HTR-8/SVneo (cell line): ENCODE results near the gene ERGIC1.

Experiments used
- DNase-seq: peaks from one replicate; pipeline ENCODE4 v3.0.0; 2011; ENCODE audit warnings: low spot score, mixed read lengths; ENCODE audit not compliant: insufficient read length
- FAIRE-seq: peaks from 2 replicates; lab custom pipeline; 2011; peaks lifted over from hg19 to GRCh38; lab: Jason Lieb, UNC

ERGIC1 gene

GRCh38 chr5:172874647-172875504 is 40.8 kb downstream of the ERGIC1 start:
- DNase-seq (no peak), FAIRE-seq (no peak)

GRCh38 chr5:172875505-172876279 is 41.6 kb downstream of the ERGIC1 start:
- FAIRE-seq (no peak), DNase-seq (no peak)

DNA sequence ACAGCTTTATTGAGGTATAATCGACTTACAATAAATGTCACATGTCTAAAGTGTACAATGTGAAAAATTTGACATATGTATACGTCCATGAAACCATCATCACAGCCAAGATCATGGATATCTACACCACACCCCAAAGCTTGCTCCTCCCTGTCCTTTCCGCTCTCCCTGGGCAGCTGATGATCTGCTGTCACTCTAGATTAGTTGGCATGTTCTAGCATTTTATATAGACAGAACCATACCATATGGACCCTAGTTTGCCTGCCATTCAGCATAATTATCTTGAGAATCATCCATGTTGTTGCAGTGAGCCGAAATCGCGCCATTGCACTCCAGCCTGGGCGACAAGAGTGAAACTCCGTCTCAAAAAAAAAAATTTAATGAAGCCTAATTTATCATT is 42.5 kb downstream of the ERGIC1 start:
- FAIRE-seq (no peak), DNase-seq (no peak)

- DNase-seq (no peak), FAIRE-seq (no peak)
Observed at GRCh38 chr5:172877466-172878260, 43.6 kb downstream of the ERGIC1 start.

- DNase-seq, result no peak
- no peak for FAIRE-seq
Observed at GRCh38 chr5:172878585-172878932, 44.5 kb downstream of the ERGIC1 start.

GRCh38 chr5:172878933-172879752 is 45.1 kb downstream of the ERGIC1 start:
- FAIRE-seq, result no peak
- no peak for DNase-seq

DNA sequence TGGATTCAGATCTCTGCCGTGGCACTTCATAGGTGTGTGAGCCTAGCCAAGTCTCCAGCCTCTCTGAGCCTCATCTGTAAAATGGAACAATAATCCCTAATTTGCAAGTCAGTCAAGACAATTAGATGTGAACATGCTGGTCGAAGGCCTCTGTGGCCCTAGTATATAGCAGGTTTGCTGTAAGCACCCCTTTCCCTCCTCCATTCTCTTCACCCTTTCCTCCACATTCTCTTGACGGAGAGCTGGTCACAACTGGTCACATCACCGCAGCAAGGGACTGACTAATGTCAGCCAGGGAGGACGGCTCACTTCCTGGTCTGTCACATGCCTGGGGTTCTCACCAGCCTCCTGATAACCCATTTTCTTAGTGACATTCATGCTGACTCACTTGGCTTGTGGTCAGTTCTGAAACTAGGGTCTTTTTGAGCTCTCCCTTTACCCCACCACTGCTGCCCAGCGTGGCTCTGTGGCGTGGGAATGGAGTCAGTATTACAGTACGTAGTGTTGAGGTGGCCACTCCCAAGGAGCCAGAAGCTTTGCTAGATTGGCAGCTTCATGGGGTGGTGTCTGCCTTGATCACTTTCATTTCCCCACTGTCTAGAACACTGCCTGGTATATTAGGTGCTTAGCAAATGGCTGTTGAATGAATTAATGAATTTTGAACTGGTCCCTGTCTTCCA is 47.8 kb downstream of the ERGIC1 start:
- FAIRE-seq (no peak), DNase-seq (no peak)

GRCh38 chr5:172883066-172883465 is 49.0 kb downstream of the ERGIC1 start:
- FAIRE-seq (no peak), DNase-seq (no peak)

DNA sequence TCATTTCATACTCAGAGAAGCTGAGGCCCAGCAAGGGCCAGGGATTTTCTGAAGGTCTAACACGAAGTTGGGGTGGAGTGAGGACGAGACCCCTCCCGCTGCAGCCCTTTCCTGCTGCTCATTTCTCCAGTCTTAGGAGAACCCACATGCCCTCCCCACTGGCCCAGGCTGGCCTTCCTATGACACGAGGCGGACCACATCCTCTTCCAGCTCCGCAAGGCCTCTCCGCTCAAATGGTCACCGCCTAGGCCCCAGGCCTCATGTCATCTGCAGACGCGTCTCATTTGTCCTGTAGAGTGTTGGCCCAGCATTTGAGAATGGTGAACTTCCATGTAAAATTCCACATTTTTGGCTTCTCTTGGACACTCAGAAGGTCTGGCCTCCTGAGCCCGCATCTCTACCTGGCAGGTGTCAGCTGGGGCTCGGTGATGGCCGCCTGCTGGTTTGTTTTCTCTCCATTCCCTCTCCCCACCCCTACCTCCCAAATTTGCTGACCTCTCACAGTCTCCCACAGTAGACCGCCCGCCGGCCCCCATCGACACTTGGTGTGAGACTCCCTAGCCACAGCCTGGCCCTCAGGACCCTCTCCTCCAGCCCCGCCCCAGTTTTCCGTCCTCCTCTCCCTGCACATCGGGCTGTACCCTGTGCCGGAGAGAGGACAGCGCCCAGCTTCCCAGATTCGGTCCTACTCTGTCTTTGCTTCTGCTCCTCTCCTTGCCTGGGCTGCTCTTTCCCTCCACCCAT is 51.7 kb downstream of the ERGIC1 start:
- DNase-seq (no peak), FAIRE-seq (no peak)

- FAIRE-seq (no peak), DNase-seq (no peak)
Observed at GRCh38 chr5:172886476-172886875, 52.4 kb downstream of the ERGIC1 start.

GRCh38 chr5:172886974-172887501 is 53.0 kb downstream of the ERGIC1 start:
- no peak for FAIRE-seq
- no peak for DNase-seq

DNA sequence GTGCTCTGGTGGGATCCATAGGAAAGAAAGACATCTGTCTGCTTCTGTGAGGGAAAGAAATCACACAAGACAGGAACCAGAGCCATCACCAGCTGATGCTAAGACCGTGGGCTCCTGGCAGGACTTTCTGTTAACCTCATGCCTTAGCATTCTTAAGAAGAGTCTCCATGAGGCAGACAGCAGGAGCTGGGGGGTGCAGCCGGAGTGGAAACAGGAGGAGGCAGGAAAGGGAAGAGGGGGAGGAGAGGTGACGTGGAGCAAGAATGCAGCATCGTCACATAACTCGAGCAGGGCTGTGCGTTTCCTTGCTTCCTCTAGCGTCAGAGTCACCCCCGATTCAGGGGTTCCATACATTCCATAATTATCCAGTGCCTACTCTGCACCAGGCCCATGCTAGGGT is 53.6 kb downstream of the ERGIC1 start:
- no peak for DNase-seq
- FAIRE-seq, result no peak

GRCh38 chr5:172890659-172891058 is 56.6 kb downstream of the ERGIC1 start:
- DNase-seq (no peak), FAIRE-seq (no peak)

DNA sequence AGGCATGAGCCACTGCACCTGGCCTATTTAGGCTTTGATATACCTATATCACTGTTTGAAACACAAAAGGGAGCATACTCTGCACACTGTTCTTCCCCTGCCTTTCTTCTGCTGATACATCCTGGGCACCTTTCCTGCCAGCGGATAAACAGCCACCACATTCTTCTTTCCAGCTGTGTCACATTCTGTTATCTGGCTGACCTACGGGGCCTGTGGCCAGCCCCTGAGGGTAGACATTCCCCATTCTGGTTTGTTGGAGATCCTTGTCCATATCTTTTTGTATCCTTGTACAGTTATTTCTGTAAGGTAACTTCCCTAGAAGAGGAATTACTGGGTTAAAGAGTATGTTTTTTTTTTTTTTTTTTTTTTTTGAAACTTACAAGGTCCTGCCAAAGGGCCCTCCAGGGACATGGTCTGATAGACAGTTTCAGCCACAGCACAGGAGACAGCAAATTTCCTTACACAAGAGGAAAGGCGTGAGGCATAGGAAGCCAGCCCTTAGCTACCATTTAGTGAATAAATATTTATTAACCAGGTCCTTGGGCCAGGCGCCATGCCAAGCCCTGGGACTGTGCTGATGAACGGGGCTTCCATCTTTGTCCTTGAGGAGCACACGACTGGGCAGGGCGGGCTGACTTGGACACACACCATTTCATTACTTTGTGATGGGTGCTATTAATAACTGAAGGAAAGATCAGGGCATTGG is 57.8 kb downstream of the ERGIC1 start:
- no peak for DNase-seq
- FAIRE-seq, result no peak

GRCh38 chr5:172892713-172893112 is 58.7 kb downstream of the ERGIC1 start:
- DNase-seq (no peak), FAIRE-seq (no peak)

DNA sequence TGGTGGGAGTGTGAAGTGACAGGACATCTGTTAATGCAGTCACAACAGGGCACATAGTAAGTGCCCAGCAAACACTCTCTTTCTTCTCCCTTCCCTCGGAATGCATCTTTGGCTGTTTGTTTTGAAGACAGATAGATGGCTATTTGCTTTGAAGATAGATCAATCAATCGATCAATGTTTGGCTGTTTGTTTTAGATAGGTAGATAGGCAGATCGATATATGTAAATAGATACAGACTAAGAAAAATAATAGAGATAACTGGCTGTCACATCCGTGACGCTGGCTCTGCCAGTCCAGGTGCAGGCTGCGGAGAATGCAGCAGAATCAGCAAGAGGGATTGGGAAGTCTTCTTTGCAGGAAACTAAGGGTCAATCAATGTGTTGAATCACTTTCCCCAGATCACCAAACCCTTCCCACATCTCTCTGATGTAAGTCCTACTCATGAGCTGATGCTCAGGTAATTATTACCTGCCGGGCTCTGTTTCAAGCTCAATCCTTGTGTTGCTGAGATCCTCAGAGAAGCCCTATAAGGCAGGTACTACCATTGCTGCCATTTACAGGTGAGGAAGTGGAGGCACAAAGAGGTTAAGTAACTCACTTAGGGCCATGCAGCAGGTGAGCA is 60.8 kb downstream of the ERGIC1 start:
- DNase-seq (no peak), FAIRE-seq (no peak)

DNA sequence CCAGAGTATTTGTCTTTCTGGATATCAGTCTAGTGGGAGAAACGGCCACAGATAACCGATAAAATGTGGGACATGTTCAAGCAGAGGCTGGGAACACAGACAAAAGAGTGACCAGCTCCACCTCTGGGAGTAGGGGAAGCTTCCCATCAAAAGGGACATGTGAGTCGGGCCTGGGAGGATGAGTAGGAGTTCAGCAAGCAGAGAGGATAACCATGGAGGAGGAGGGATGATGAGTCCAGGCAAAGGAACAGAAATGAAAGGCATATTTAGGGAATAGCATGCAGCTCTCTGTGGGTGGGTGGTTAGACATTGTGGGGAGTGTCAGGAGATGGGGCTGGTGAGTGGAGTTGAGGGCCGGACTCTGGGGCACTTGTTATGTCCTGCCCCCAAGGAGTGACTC is 61.5 kb downstream of the ERGIC1 start:
- FAIRE-seq, result no peak
- DNase-seq, result no peak
